Measurements from ENCODE around the gene NUMBL.

DNA sequence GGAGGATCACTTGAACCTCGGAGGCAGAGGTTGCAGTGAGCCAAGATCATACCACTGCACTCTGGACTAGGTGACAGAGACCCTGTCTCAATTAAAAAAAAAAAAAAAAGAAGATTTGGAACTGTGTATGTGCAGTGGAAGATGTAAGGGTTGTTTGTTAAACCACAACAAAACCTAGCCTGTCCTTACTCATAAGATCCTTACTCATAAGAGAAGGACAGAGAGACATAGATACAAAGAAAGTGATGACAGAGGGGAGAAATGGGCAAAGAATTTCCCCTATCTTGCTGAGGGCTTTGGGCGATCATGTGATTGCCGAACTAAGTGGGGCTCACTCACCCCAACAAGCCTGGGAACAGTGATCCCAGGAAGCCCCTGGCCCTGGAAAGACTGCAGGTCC lies 34.4 kb upstream of the NUMBL start:
- TF ChIP-seq EZH2phosphoT487 (IDR thresholded peaks at IDR 0.05; ENCODE audit: insufficient read depth, low read depth) (no peak), EZH2 (IDR thresholded peaks at IDR 0.05; ENCODE audit: insufficient read depth, poor library complexity, severe bottlenecking) (no peak)

Data from GM23248 (cell line).